Left lung (tissue), 10 donors: Measurements from ENCODE around the gene CNPY4. TPM values are rescaled to one million over a fixed set of nuclear protein-coding genes. Genes with fewer than 3 reads are reported as not detected.

ENCODE experiments used
- ATAC-seq: fragments of 200-7000 bp; cut with Tn5 transposase; one replicate; pipeline ENCODE4 v1.9.1; 2020; ENCODE audit warnings: moderate library complexity
- DNase-seq, 4 donors: peaks; one replicate each; pipeline ENCODE4 v3.0.0-alpha.2; 2013 to 2020
- H3K27ac ChIP-seq, 2 donors: fragments of 200-600 bp; sonication (generic) in 1 of 2; one replicate each; pipeline versions ENCODE4 v1.5.0 to v1.8.0; 2020 to 2021
- H3K27me3 ChIP-seq, 2 donors: fragments of 200-600 bp; sonication (generic) in 1 of 2; one replicate each; pipeline versions ENCODE4 v1.5.0 to v1.8.0; 2020 to 2021
- H3K36me3 ChIP-seq, 2 donors: fragments of 200-600 bp; sonication (generic) in 1 of 2; one replicate each; pipeline versions ENCODE4 v1.5.0 to v1.8.0; 2020 to 2021
- H3K4me1 ChIP-seq, 2 donors: fragments of 200-600 bp; one replicate each; pipeline ENCODE4 v1.8.0; 2021
- H3K4me3 ChIP-seq, 2 donors: fragments of 200-600 bp; sonication (generic) in 1 of 2; one replicate each; pipeline versions ENCODE4 v1.5.0 to v1.8.0; 2020 to 2021; ENCODE audit warnings: mild to moderate bottlenecking in 1 of 2
- H3K9me3 ChIP-seq, 2 donors: fragments of 200-600 bp; sonication (generic) in 1 of 2; one replicate each; pipeline versions ENCODE4 v1.5.0 to v1.8.0; 2020 to 2021
- intact Hi-C, 2 donors: fragments of 100-400 bp; cut with DNase I; formaldehyde crosslinking; loops; one replicate each; pipeline versions ENCODE4 v1.11.2 to v1.14.2; 2022
- polyA plus RNA-seq, 6 donors: library from polyadenylated mRNA; unstranded; fragments of 120-200 nt; gene quantifications; one replicate each; pipeline ENCODE4 v1.2.1, GENCODE V29; 2013; ENCODE audit not compliant: insufficient read length in 6 of 6
- total RNA-seq, 2 donors: library from RNA; stranded (reverse); fragmentation: NEBNext Ultra II Directional; extraction: Animal tissue kit (Norgen Biotek cat#: 25700); gene quantifications; one replicate each; pipeline ENCODE4 v1.2.1, GENCODE V29; 2021
- TF ChIP-seq, protein P1 (sequence below), 2 donors: fragments of 200-600 bp; sonication (generic) in 1 of 2; IDR thresholded peaks; one replicate each; pipeline versions ENCODE4 v1.5.0 to v1.8.0; 2021; ENCODE audit warnings: antibody characterized with exemption in 2 of 2
- donor health status: DM: no; HTN: yes; CAD: no.
- donor health status: DM: no; HTN: no; CAD: no.

The CNPY4 gene
- total and polyA plus RNA-seq, 8 donors: 15.1 to 54.1 (median 39.8) TPM

DNA sequence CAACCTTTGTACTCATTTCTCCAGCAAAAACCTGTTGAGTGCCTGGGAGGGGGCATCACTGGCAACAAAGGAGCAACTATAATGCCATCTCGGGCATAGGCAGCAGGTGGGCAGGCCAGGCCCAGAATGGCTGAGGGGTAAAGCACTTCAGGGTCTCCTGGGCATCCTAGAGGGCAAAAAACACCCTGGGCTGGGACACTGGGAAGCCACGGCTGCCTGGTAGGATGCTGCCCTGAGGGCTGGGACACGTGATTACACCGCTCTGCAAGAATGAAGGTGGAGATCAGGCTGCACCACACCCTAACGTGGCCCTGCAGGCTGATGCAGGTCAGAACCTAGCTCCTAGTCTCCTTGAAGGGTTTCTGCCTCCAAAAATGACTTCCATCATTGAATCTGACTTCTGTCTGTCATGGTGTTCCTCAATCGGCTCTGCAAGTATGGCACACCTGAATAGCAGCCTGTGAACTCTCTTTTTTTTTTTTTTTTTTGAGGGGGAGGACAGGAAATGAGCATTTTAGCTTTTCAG lies 43.6 kb downstream of the CNPY4 start:
- Histone ChIP-seq H3K9me3 (no peaks in the 10 kb centered on the region), H3K4me1 (peaks cover 7 to 22% of the 10 kb centered on the region in 2 donors)

DNA sequence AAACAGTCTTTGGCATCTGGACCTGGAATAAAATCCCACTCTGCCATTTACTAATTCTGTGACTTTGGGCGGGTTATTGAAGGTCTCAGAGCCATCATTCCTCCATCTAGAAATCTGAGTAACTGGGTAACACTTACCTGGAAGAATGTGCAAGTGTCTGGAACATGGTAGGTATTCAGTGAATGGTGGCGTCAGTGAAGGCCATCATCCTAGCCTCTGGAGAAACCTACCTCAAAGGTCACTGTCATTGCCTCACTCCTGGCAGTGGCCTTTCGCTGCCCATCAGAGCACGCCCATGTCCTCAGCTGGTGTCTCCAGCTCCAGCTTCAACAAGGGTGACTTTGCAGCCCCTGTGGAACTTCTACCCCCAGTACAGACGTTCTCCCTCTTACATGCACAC lies 44.4 kb downstream of the CNPY4 start:
- peaks cover 0 to 31% of the 10 kb centered on the region in 2 donors for H3K27me3 ChIP-seq
- H3K4me3 ChIP-seq: no peak overlapping the region
- ATAC-seq: no peak
- intact Hi-C loops: no loop called here
- no peak overlapping the region for H3K27ac ChIP-seq
- no peaks in the 10 kb centered on the region for H3K9me3 ChIP-seq
- no peak for DNase-seq
- peaks cover 5 to 28% of the 10 kb centered on the region in 2 donors for H3K4me1 ChIP-seq
- TF ChIP-seq, protein P1, sequence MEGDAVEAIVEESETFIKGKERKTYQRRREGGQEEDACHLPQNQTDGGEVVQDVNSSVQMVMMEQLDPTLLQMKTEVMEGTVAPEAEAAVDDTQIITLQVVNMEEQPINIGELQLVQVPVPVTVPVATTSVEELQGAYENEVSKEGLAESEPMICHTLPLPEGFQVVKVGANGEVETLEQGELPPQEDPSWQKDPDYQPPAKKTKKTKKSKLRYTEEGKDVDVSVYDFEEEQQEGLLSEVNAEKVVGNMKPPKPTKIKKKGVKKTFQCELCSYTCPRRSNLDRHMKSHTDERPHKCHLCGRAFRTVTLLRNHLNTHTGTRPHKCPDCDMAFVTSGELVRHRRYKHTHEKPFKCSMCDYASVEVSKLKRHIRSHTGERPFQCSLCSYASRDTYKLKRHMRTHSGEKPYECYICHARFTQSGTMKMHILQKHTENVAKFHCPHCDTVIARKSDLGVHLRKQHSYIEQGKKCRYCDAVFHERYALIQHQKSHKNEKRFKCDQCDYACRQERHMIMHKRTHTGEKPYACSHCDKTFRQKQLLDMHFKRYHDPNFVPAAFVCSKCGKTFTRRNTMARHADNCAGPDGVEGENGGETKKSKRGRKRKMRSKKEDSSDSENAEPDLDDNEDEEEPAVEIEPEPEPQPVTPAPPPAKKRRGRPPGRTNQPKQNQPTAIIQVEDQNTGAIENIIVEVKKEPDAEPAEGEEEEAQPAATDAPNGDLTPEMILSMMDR (IDR thresholded peaks at IDR 0.05): no peak
- H3K36me3 ChIP-seq: no peaks in the 10 kb centered on the region

More for the DNA sequence above, 43.6 kb downstream of the CNPY4 start:
- Histone ChIP-seq H3K36me3 (no peaks in the 10 kb centered on the region), H3K27me3 (peaks cover 0 to 23% of the 10 kb centered on the region in 2 donors), H3K27ac (no peak overlapping the region), H3K4me3 (no peak overlapping the region)
- TF ChIP-seq, protein P1 (IDR thresholded peaks at IDR 0.05): no peak
- intact Hi-C loops: no loop called here
- ATAC-seq (no peak), DNase-seq (no peak)

DNA sequence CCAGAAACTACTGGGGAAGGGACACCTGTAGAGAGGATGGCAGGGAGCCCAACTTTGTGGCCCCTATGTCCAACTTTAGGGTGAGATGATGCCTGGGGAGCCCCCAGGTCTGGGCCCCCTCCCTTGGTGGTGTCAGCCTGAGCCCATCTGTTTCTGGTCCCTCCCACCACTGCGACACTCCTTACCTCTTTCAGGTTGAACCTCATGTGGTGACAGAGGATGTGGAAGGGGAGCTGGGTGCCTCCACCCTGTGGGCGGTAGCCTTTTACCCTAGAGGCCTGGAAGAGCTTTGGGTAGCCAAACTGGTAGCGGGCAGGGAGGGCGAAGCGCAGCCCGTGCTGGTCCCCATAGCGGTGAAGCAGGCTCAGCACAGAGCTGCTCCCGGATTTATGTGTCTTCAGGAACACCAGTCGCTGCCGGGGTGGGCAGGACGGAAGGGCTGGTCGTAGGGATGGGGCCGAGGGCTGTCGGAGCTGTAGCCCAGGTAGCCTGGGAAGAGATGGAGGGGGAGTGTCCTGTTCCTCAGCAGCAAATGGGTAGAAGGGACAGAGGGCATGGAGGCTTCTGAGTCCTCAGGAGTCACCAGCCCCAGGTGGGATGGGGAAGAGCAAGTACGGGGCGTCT lies 47.0 kb downstream of the CNPY4 start:
- intact Hi-C loops: no loop called here
- TF ChIP-seq, protein P1 (IDR thresholded peaks at IDR 0.05): no peak
- peak overlapping the region in 1 of 2 donors; percentile 48 for H3K4me3 ChIP-seq

DNA sequence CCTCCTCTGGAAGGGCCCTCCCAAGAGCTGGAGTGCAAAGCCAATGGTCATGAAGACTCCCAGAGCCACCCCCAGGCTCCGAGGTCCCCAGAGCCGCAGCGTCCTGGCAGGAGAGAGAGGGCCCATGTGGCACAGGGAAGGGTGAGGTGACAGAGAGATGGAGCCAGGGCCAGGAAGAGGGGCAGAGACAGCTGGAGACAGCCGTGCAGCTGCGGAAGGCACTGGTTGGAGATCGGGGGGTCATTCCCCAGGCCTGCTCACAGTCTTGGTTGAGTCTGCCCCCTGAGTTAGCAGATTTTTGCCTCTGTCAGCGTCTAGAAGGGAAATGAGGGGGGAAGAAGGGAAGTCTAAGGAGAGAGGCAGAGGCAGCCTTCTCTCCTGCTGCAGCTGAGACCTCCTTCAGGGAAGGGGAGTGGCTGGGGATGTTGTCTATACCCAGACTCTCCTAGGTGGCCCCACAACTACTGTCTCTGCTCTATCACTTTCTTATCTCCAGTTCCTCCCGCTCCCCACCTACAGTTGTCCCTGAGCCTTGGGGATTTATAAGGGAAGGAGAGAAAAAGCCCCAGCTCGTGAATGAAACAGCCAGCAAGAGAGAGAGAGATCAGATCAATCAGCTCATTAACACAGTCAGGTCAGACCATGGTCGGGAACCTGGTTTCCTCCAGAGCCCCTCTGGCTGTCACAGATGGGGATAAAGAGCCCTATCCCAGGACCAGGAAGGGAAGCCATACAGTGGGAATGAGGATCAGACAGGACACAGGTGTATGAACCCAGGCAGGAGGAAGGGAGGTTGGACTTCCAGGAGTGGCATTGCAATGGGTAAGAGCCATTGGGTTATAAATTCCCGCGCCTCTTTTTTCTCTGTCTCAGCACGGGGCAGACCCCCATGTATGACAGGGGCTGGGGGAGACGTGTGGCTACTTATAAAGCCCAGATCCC lies 47.8 kb downstream of the CNPY4 start:
- intact Hi-C loops: no loop called here

More for the DNA sequence above, 47.0 kb downstream of the CNPY4 start:
- H3K36me3 ChIP-seq: no peaks in the 10 kb centered on the region
- ATAC-seq (no peak), DNase-seq (no peak)
- H3K9me3 ChIP-seq: no peaks in the 10 kb centered on the region
- peaks cover 5 to 56% of the 10 kb centered on the region in 2 donors for H3K27me3 ChIP-seq
- H3K27ac ChIP-seq: no peak overlapping the region
- peaks cover 0 to 36% of the 10 kb centered on the region in 2 donors for H3K4me1 ChIP-seq

More for the DNA sequence above, 47.8 kb downstream of the CNPY4 start:
- H3K9me3 ChIP-seq: no peaks in the 10 kb centered on the region
- no peaks in the 10 kb centered on the region for H3K36me3 ChIP-seq
- H3K4me1 ChIP-seq: peaks cover 0 to 43% of the 10 kb centered on the region in 2 donors
- H3K27ac ChIP-seq: no peak overlapping the region
- TF ChIP-seq, protein P1 (IDR thresholded peaks at IDR 0.05): no peak
- ATAC-seq: peak; percentile 8
- peaks cover 10 to 64% of the 10 kb centered on the region in 2 donors for H3K27me3 ChIP-seq
- DNase-seq: no peak
- peak overlapping the region in 1 of 2 donors; percentile 48 for H3K4me3 ChIP-seq
